Colonic mucosa (tissue), 4 donors: ENCODE measurements around the gene NLRC3. TPM values are rescaled to one million over a fixed set of nuclear protein-coding genes. Genes with fewer than 3 reads are reported as not detected.

Source experiments
- DNase-seq: peaks from one replicate; pipeline ENCODE4 v3.0.0-alpha.2; 2020
- H3K27ac ChIP-seq: fragments of 200-600 bp; one replicate; pipeline ENCODE4 v1.8.0; 2021
- H3K27me3 ChIP-seq: fragments of 200-600 bp; one replicate; pipeline ENCODE4 v1.8.0; 2021
- H3K36me3 ChIP-seq: fragments of 200-600 bp; one replicate; pipeline ENCODE4 v1.8.0; 2021
- H3K4me1 ChIP-seq: fragments of 200-600 bp; one replicate; pipeline ENCODE4 v1.8.0; 2021; ENCODE audit warnings: mild to moderate bottlenecking
- H3K4me3 ChIP-seq: fragments of 200-600 bp; one replicate; pipeline ENCODE4 v1.8.0; 2021
- H3K9ac ChIP-seq, 2 donors: one replicate each; pipeline ENCODE4 v1.7.0; 2013; ENCODE audit warnings: control low read depth in 2 of 2, low read depth in 2 of 2, low read length in 2 of 2
- H3K9me3 ChIP-seq: fragments of 200-600 bp; one replicate; pipeline ENCODE4 v1.8.0; 2021
- intact Hi-C: fragments of 100-400 bp; cut with DNase I; formaldehyde crosslinking; loops from one replicate; pipeline ENCODE4 v1.14.1; 2022
- total RNA-seq, 2 donors: library from RNA; stranded (reverse); fragmentation: NEBNext Ultra II Directional in 1 of 2; extraction: Animal tissue kit (Norgen Biotek cat#: 25700) in 1 of 2; gene quantifications; one replicate each; pipeline ENCODE4 v1.2.1, GENCODE V29; 2021
- TF ChIP-seq, protein P1 (sequence below): fragments of 200-600 bp; IDR thresholded peaks from one replicate; pipeline ENCODE4 v1.8.0; 2022; ENCODE audit warnings: antibody characterized with exemption, mild to moderate bottlenecking
- donor health status: healthy.
- donor health status: DM: no; HTN: no; CAD: no.
- donor health status: DM: no; HTN: no; CAD: no.

NLRC3 gene
- total RNA-seq, 2 donors from 2014 or later, result 0.93 to 2.0 TPM

DNA sequence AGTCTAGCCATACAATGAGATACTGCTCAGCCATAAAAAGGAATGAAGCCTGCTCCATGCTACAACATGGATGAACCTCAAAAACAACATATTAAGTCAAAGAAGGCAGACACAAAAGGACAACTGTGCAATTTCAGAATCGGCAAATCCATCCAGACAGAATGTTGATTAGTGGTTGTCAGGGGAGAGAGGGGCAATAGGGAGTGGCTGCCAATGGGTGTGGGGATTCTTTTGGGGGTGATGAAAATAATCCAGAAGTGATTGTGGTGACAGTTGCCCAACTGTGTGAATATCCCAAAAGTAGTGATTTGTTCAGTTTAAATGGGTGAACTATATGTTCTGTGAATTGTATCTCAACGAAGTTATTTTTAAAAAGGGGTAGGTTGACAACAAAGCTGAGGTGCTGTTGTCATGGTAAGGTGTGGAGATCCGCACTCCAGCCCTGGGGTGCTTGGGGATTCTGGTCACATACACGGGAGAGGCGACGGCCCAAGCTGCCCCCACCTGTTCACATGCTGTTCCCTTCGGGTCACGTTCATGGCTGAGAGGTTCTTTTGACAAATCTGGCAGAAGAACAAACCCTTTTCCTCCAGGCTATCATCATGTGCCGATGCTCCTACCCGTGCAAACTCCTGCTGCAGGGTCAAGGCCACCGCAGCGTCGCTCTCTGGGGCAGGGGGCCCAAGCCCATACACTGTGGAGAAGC, 24.6 kb upstream of the NLRC3 start:
- Histone ChIP-seq H3K27ac (no peak overlapping the region), H3K9me3 (no peaks in the 10 kb centered on the region), H3K27me3 (no peaks in the 10 kb centered on the region), H3K9ac (no peak overlapping the region), H3K36me3 (no peaks in the 10 kb centered on the region), H3K4me1 (no peaks in the 10 kb centered on the region), H3K4me3 (no peak overlapping the region)
- DNase-seq, result no peak
- intact Hi-C loops, result no loop called here
- TF ChIP-seq, protein P1, sequence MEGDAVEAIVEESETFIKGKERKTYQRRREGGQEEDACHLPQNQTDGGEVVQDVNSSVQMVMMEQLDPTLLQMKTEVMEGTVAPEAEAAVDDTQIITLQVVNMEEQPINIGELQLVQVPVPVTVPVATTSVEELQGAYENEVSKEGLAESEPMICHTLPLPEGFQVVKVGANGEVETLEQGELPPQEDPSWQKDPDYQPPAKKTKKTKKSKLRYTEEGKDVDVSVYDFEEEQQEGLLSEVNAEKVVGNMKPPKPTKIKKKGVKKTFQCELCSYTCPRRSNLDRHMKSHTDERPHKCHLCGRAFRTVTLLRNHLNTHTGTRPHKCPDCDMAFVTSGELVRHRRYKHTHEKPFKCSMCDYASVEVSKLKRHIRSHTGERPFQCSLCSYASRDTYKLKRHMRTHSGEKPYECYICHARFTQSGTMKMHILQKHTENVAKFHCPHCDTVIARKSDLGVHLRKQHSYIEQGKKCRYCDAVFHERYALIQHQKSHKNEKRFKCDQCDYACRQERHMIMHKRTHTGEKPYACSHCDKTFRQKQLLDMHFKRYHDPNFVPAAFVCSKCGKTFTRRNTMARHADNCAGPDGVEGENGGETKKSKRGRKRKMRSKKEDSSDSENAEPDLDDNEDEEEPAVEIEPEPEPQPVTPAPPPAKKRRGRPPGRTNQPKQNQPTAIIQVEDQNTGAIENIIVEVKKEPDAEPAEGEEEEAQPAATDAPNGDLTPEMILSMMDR, result no peak

DNA sequence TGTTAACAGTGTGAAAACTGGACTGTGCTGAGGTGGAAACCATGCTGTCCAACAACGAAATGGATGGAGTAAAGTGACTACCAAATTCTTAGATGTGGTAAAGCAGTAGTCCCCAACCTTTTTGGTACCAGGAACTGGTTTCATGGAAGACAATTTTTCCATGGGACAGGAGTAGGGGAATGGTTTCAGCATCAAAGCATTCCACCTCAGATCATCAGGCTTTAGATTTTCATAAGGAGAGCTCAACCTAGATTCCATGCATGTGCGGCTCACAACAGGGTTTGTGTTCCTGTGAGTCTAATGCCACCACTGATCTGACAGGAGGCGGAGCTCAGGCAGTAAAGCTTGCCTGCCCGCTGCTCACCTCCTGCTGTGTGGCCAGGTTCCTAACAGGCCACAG, 22.7 kb upstream of the NLRC3 start:
- no peaks in the 10 kb centered on the region for H3K4me1 ChIP-seq
- H3K9ac ChIP-seq, result no peak overlapping the region
- no peaks in the 10 kb centered on the region for H3K9me3 ChIP-seq
- H3K4me3 ChIP-seq, result no peak overlapping the region
- TF ChIP-seq, protein P1, result no peak
- no peak for DNase-seq
- intact Hi-C loops, result no loop called here
- H3K36me3 ChIP-seq, result no peaks in the 10 kb centered on the region
- H3K27ac ChIP-seq, result no peak overlapping the region
- H3K27me3 ChIP-seq, result no peaks in the 10 kb centered on the region

DNA sequence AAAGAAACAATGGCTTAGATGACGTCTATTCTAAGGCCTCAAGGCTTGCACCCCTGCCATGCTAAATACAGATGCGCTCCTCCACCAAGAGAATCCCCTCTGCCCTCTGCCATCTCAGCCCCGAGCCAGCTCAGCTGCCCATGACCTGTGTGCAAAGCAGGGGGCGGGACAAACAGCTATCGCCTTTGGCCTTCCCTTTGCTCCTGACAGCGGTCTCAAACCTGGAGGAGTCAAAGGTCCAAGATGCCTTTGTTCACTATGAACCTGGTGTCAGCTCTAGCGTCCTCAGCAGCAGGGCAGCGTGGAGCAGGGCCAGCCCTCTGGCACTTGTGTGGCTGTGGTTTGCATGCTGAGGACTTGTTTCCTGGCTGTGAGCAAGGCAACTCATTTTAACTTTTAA, 21.9 kb upstream of the NLRC3 start:
- no peaks in the 10 kb centered on the region for H3K4me1 ChIP-seq
- H3K36me3 ChIP-seq, result no peaks in the 10 kb centered on the region

DNA sequence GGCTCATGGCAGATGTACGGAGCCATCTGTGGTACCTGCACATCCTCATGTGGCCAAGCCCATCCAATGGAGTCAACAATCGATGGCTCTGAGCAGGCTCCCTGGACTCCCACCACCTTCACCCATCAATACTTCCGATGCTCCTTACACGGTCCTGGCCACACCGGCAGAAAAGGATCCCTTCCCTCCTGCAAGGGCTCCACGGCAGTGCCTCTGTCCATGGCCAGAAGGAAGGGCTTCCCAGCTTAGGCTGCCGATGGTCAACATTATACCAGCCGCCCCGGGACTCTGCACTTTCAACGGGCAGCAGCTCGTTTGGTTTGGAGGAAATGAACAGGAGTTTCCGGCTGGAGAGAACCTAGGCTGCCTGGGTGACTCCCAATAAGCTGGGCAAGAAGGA, 21.0 kb upstream of the NLRC3 start:
- no peaks in the 10 kb centered on the region for H3K27me3 ChIP-seq
- H3K27ac ChIP-seq, result no peak overlapping the region
- DNase-seq, result no peak
- no peak overlapping the region for H3K9ac ChIP-seq
- intact Hi-C loops, result no loop called here
- no peaks in the 10 kb centered on the region for H3K9me3 ChIP-seq
- TF ChIP-seq, protein P1, result no peak
- no peaks in the 10 kb centered on the region for H3K36me3 ChIP-seq
- H3K4me1 ChIP-seq, result no peaks in the 10 kb centered on the region
- no peak overlapping the region for H3K4me3 ChIP-seq

More for the DNA sequence above, 21.9 kb upstream of the NLRC3 start:
- DNase-seq, result no peak
- TF ChIP-seq, protein P1, result no peak
- H3K27ac ChIP-seq, result no peak overlapping the region
- intact Hi-C loops, result no loop called here
- no peak overlapping the region for H3K4me3 ChIP-seq
- no peaks in the 10 kb centered on the region for H3K9me3 ChIP-seq
- no peaks in the 10 kb centered on the region for H3K27me3 ChIP-seq
- H3K9ac ChIP-seq, result no peak overlapping the region

DNA sequence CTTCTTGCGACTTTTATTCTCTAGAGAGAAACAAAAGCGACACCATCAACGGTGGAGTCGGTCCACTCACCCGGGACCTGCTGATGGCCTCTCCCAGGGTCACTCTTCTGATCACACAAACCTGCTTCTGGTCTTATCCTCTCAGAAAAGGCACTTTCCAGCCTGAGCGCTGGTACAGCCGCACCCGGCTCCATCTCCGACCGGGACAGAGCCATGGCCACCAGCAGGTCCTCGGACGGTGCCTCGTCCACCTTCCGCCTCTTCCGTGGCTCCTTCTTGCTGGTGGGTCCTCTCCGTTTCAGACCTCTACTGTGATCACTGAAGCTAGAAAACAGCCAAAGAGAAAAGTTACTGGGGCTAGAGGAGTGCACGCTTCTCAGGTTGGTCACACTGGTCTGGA, 20.5 kb upstream of the NLRC3 start:
- Histone ChIP-seq H3K27me3 (no peaks in the 10 kb centered on the region), H3K9me3 (no peaks in the 10 kb centered on the region), H3K9ac (no peak overlapping the region), H3K4me1 (no peaks in the 10 kb centered on the region), H3K27ac (no peak overlapping the region), H3K4me3 (no peak overlapping the region), H3K36me3 (no peaks in the 10 kb centered on the region)
- intact Hi-C loops, result no loop called here
- TF ChIP-seq, protein P1, result no peak
- DNase-seq, result no peak
